ENCODE results near the gene FOXP1.

Gene FOXP1

DNA sequence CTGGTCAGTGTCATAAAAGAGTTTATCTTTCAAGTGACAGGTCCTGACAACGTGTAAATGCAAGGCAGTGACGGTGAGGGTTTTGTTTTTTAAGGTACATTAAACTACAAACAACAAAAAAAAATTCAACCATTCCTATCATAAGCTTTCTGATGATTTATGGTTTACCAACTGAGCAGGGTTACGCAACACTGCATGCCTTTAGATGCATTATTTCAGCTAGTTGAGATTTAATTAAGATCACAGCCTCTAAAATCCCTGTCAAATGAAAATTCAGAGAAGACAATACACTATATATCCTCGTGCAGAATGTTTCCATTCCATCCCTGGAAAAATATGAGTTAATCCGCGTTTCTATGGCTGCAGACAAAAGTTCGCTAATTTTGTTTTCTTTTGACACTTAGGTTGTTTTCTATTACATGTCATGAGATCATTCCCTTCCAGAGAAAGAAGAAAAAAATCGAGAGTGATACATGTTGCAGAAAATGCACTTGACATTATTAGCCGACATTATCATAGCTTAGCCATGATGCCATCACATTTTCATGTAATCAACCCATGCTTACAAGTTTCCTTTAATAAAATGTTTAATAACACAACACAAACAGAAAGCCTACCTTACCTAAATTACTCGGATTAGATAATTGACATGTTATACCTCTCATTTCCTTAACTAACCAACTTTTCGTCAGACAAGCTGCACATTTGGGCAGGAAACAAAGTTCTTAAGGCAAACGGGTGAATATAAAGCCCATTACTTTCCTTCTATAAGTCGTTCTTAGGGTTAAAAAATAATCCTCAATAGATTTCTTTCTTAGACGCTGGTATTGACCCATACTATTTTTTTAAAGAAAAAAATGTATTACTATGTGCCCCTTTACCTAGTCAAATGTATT is 521.2 kb downstream of the FOXP1 start:
- TF ChIP-seq SIN3A (IDR thresholded peaks at IDR 0.05; ENCODE audit: borderline replicate concordance, insufficient read depth, low read length) (no peak), REST (IDR thresholded peaks at IDR 0.05; ENCODE audit: insufficient read depth in 1 of 2, low read depth in 2 of 2, low read length in 2 of 2) (no peak)

DNA sequence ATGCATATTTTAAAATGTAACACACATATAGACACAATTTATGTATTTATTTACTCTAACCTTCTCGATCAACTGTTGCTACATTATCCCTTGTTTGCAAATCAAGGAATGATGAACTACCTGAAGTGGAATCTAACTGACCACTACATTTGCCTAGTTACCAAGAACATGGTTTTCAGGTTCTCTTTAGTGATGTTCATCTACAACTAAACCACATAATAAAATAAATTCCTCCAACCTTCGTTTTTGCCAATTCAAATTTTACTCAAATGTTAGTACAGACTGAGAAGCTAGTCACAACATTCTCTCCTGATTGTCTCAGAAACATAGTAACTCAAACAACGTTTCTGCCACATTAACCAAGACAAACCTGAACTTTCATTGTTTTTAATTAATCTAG is 521.9 kb downstream of the FOXP1 start:
- TF ChIP-seq SIN3A (IDR thresholded peaks at IDR 0.05; ENCODE audit: borderline replicate concordance, insufficient read depth, low read length) (no peak), FOXP2 (optimal IDR thresholded peaks at IDR 0.05; ENCODE audit: borderline replicate concordance, extremely low read depth, extremely low read length, insufficient read depth) (no peak)

- TF ChIP-seq POLR2AphosphoS5 (IDR thresholded peaks at IDR 0.05; ENCODE audit: low read depth, low read length) (no peak), FOXP2 (optimal IDR thresholded peaks at IDR 0.05; ENCODE audit: borderline replicate concordance, extremely low read depth, extremely low read length, insufficient read depth) (no peak), TAF1 (IDR thresholded peaks at IDR 0.05; ENCODE audit: borderline replicate concordance, insufficient read depth, low read length) (no peak), SIN3A (IDR thresholded peaks at IDR 0.05; ENCODE audit: borderline replicate concordance, insufficient read depth, low read length) (no peak), REST (IDR thresholded peaks at IDR 0.05; ENCODE audit: insufficient read depth in 1 of 2, low read depth in 2 of 2, low read length in 2 of 2) (no peak)
Measured at GRCh38 chr3:71061037-71061436, 522.5 kb downstream of the FOXP1 start.

DNA sequence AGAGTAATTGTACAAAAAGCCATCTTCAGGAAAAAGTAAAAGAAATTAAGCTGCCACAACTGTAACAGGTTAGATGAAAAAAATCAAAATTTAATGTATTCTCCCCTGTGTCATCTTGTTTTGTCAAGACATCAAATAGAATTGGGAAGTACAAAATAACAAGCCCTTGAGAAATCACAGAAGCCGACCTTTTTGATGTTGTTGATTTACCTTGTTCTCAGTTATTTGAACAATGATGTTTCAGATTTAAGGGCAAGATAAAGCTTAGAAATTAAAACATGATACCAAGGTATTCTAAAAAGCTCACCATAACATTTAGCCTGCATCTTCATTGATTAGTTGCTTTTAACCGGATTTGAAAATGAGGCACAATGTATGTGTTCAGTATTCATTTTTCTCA is 523.0 kb downstream of the FOXP1 start:
- TF ChIP-seq SIN3A (IDR thresholded peaks at IDR 0.05; ENCODE audit: borderline replicate concordance, insufficient read depth, low read length) (no peak), POLR2AphosphoS5 (IDR thresholded peaks at IDR 0.05; ENCODE audit: low read depth, low read length) (no peak), TAF1 (IDR thresholded peaks at IDR 0.05; ENCODE audit: borderline replicate concordance, insufficient read depth, low read length) (no peak), REST (IDR thresholded peaks at IDR 0.05; ENCODE audit: insufficient read depth in 1 of 2, low read depth in 2 of 2, low read length in 2 of 2) (no peak)

GRCh38 chr3:71057526-71057894 is 526.0 kb downstream of the FOXP1 start:
- no peak for TF ChIP-seq FOXP2 (optimal IDR thresholded peaks at IDR 0.05; ENCODE audit: borderline replicate concordance, extremely low read depth, extremely low read length, insufficient read depth)
- no peak for TF ChIP-seq SIN3A (IDR thresholded peaks at IDR 0.05; ENCODE audit: borderline replicate concordance, insufficient read depth, low read length)
- TF ChIP-seq POLR2AphosphoS5 (IDR thresholded peaks at IDR 0.05; ENCODE audit: low read depth, low read length), result no peak
- TF ChIP-seq REST (IDR thresholded peaks at IDR 0.05; ENCODE audit: insufficient read depth in 1 of 2, low read depth in 2 of 2, low read length in 2 of 2), result no peak
- no peak for TF ChIP-seq TAF1 (IDR thresholded peaks at IDR 0.05; ENCODE audit: borderline replicate concordance, insufficient read depth, low read length)
